Keratinocyte (primary cell): ENCODE results near the gene CRHBP. TPM values are rescaled to one million over a fixed set of nuclear protein-coding genes. Genes with fewer than 3 reads are reported as not detected.

Source experiments
- DNase-seq: peaks from one replicate; pipeline ENCODE4 v3.0.0-alpha.2; 2011; ENCODE audit warnings: low read depth, missing footprints, low spot score
- FAIRE-seq: peaks from 2 replicates; lab custom pipeline; 2011; peaks lifted over from hg19 to GRCh38; lab: Jason Lieb, UNC
- H2AFZ ChIP-seq: 2 replicates; pipeline ENCODE4 v1.6.0; 2012; ENCODE audit warnings: low read length, control low read depth, inconsistent platforms; ENCODE audit not compliant: control insufficient read depth
- H3K27ac ChIP-seq: 2 replicates; pipeline ENCODE4 v1.5.1; 2011; ENCODE audit warnings: low read length; ENCODE audit not compliant: control insufficient read depth, insufficient read depth
- H3K27me3 ChIP-seq: 3 replicates; pipeline ENCODE4 v1.6.0; 2011; ENCODE audit warnings: low read length; ENCODE audit not compliant: control insufficient read depth, insufficient read depth; ENCODE audit errors: extremely low read depth
- H3K36me3 ChIP-seq, 2 experiments: 2 replicates in 1 of 2; 3 replicates in 1 of 2; pipeline ENCODE4 v1.5.1; 2011; ENCODE audit warnings: low read length in 2 of 2, mild to moderate bottlenecking in 1 of 2; ENCODE audit not compliant: control insufficient read depth in 2 of 2, insufficient read depth in 2 of 2; ENCODE audit errors: extremely low read depth in 1 of 2
- H3K4me1 ChIP-seq: 3 replicates; pipeline ENCODE4 v1.5.1; 2011; ENCODE audit warnings: low read length; ENCODE audit not compliant: control insufficient read depth, insufficient read depth; ENCODE audit errors: extremely low read depth
- H3K4me2 ChIP-seq: 3 replicates; pipeline ENCODE4 v1.6.0; 2011; ENCODE audit warnings: low read depth, low read length; ENCODE audit not compliant: control insufficient read depth, insufficient read depth; ENCODE audit errors: extremely low read depth
- H3K4me3 ChIP-seq, 3 experiments: fragments of 200-600 bp in 1 of 3; sonication (generic) in 1 of 3; 2 replicates in 2 of 3; 3 replicates in 1 of 3; pipeline ENCODE4 v1.5.1; 2011 to 2016; ENCODE audit warnings: low read length in 3 of 3, mild to moderate bottlenecking in 3 of 3, control low read depth in 2 of 3, inconsistent platforms in 1 of 3, low read depth in 1 of 3, mixed read lengths in 1 of 3, mixed run types in 1 of 3, moderate library complexity in 1 of 3; ENCODE audit not compliant: control insufficient read depth in 2 of 3, insufficient read depth in 2 of 3; ENCODE audit errors: extremely low read depth in 1 of 3
- H3K79me2 ChIP-seq: 2 replicates; pipeline ENCODE4 v1.6.0; 2012; ENCODE audit warnings: low read length; ENCODE audit not compliant: control insufficient read depth, insufficient read depth
- H3K9ac ChIP-seq: 3 replicates; pipeline ENCODE4 v1.6.0; 2011; ENCODE audit warnings: low read length; ENCODE audit not compliant: control insufficient read depth, insufficient read depth; ENCODE audit errors: extremely low read depth
- H3K9me1 ChIP-seq: 3 replicates; pipeline ENCODE4 v1.6.0; 2011; ENCODE audit warnings: low read length; ENCODE audit not compliant: control insufficient read depth, insufficient read depth; ENCODE audit errors: extremely low read depth
- H3K9me3 ChIP-seq: 2 replicates; pipeline ENCODE4 v1.5.1; 2012; ENCODE audit warnings: low read depth, low read length; ENCODE audit not compliant: control insufficient read depth
- H4K20me1 ChIP-seq: 3 replicates; pipeline ENCODE4 v1.6.0; 2011; ENCODE audit warnings: low read length; ENCODE audit not compliant: control insufficient read depth, insufficient read depth; ENCODE audit errors: extremely low read depth
- EZH2 ChIP-seq: IDR thresholded peaks from one replicate; pipeline ENCODE4 v1.6.1; 2012; ENCODE audit warnings: inconsistent platforms, mild to moderate bottlenecking, low read length, moderate library complexity
- dilution Hi-C: fragments of 300-500 bp; cut with MboI; formaldehyde crosslinking; loops from one replicate; pipeline ENCODE4 v1.7.0; 2020; ENCODE audit warnings: low sequenced_read_pairs; ENCODE audit not compliant: extremely low pct_ligation_motif_present
- polyA plus RNA-seq, 5 experiments: library from polyadenylated mRNA; depleted of rRNA in 3 of 5; stranded (reverse) in 3 of 5; stranded (forward) in 1 of 5; unstranded in 1 of 5; fragments of >200 nt; gene quantifications; 1 replicate in 1 of 5; 2 replicates in 3 of 5; 3 replicates in 1 of 5; pipeline versions ENCODE4 v1.2.1 to v1.2.3, GENCODE V29; 2011 to 2012; ENCODE audit warnings: missing spikeins in 2 of 5, low read depth in 1 of 5, low replicate concordance in 1 of 5
- TF ChIP-seq, protein P1 (sequence below), 3 experiments: IDR thresholded peaks in 1 of 3; conservative IDR thresholded peaks in 1 of 3; optimal IDR thresholded peaks in 1 of 3; 2 replicates in 2 of 3; 3 replicates in 1 of 3; pipeline versions ENCODE3 to v1.5.1; 2011; ENCODE audit warnings: low read length in 3 of 3, mild to moderate bottlenecking in 3 of 3, moderate library complexity in 2 of 3, control low read depth in 1 of 3, inconsistent platforms in 1 of 3; ENCODE audit not compliant: insufficient read depth in 2 of 3; ENCODE audit errors: extremely low read depth in 1 of 3

Gene CRHBP
- polyA plus RNA-seq, 1 donor (not counting 4 experiments of a cell fraction or from before 2014, with no cell fraction given) = not detected

DNA sequence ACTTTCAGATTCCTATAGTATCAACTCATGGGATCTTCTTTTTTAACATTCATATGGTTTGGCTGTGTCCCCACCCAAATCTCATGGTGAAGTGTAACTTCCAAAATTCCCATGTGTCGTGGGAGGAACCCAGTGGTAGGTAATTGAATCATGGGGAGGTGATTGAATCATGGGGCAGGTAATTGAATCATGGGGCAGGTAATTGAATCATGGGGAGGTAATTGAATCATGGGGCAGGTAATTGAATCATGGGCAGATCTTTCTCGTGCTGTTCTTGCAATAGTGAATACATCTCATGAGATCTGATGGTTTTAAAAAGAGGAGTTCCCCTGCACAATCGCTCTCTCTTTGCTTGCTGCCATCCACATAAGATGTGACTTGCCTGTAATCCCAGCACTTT, 55.6 kb downstream of the CRHBP start:
- dilution Hi-C loops = no loop called here

DNA sequence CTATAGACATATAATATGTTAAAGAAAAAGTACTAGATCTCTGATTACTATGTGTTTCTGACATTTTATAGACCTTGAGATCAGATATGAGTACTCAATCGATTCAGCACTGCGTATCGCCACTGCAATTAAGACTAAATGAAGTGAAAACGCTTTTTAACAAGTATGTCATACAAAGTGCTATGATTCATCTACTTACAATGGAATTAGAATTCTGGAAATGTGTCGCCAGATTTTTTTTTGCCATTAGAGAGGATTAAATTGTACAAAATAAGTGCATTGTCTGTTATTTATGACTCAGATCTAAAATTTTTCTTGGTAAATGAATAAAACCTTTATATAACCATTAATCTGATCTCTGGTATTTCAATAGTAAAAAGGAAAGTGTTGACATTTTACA, 57.4 kb downstream of the CRHBP start:
- Histone ChIP-seq H2AFZ (no peak overlapping the region), H4K20me1 (no peaks in the 10 kb centered on the region), H3K27me3 (peaks cover 4% of the 10 kb centered on the region), H3K79me2 (no peaks in the 10 kb centered on the region), H3K27ac (no peak overlapping the region), H3K9me1 (no peaks in the 10 kb centered on the region), H3K36me3 (no peaks in the 10 kb centered on the region), H3K4me1 (no peaks in the 10 kb centered on the region), H3K9me3 (no peaks in the 10 kb centered on the region), H3K4me3 (no peak overlapping the region), H3K9ac (no peak overlapping the region), H3K4me2 (no peak overlapping the region)
- DNase-seq (no peak), FAIRE-seq (no peak)
- dilution Hi-C loops = no loop called here
- TF ChIP-seq, protein P1, sequence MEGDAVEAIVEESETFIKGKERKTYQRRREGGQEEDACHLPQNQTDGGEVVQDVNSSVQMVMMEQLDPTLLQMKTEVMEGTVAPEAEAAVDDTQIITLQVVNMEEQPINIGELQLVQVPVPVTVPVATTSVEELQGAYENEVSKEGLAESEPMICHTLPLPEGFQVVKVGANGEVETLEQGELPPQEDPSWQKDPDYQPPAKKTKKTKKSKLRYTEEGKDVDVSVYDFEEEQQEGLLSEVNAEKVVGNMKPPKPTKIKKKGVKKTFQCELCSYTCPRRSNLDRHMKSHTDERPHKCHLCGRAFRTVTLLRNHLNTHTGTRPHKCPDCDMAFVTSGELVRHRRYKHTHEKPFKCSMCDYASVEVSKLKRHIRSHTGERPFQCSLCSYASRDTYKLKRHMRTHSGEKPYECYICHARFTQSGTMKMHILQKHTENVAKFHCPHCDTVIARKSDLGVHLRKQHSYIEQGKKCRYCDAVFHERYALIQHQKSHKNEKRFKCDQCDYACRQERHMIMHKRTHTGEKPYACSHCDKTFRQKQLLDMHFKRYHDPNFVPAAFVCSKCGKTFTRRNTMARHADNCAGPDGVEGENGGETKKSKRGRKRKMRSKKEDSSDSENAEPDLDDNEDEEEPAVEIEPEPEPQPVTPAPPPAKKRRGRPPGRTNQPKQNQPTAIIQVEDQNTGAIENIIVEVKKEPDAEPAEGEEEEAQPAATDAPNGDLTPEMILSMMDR (optimal IDR thresholded peaks at IDR 0.05 in 1 of 3, IDR thresholded peaks at IDR 0.05 in 1 of 3, conservative IDR thresholded peaks at IDR 0.05 in 1 of 3; ENCODE audit: extremely low read depth in 1 of 3, insufficient read depth in 2 of 3, low read length in 3 of 3) = no peak
- no peak for TF ChIP-seq EZH2

More for the DNA sequence above, 55.6 kb downstream of the CRHBP start:
- TF ChIP-seq, protein P1 (optimal IDR thresholded peaks at IDR 0.05 in 1 of 3, IDR thresholded peaks at IDR 0.05 in 1 of 3, conservative IDR thresholded peaks at IDR 0.05 in 1 of 3; ENCODE audit: extremely low read depth in 1 of 3, insufficient read depth in 2 of 3, low read length in 3 of 3) = no peak
- no peak for TF ChIP-seq EZH2
- DNase-seq (no peak), FAIRE-seq (no peak)
- H3K4me2 ChIP-seq = no peak overlapping the region
- H3K9me3 ChIP-seq = no peaks in the 10 kb centered on the region
- no peaks in the 10 kb centered on the region for H3K4me1 ChIP-seq
- H3K9ac ChIP-seq = no peak overlapping the region
- no peak overlapping the region for H3K27ac ChIP-seq
- H3K4me3 ChIP-seq = no peak overlapping the region
- no peaks in the 10 kb centered on the region for H3K36me3 ChIP-seq
- peaks cover 4% of the 10 kb centered on the region for H3K27me3 ChIP-seq
- H3K79me2 ChIP-seq = no peaks in the 10 kb centered on the region
- H3K9me1 ChIP-seq = no peaks in the 10 kb centered on the region
- H4K20me1 ChIP-seq = no peaks in the 10 kb centered on the region
- H2AFZ ChIP-seq = no peak overlapping the region
